KMS-11 (cell line): Measurements from ENCODE around the gene TCTA.

Experiments used
- H2AFZ ChIP-seq: fragments of 200-600 bp; sonication (generic); 2 replicates; pipeline ENCODE4 v1.6.1; 2016; ENCODE audit warnings: antibody characterized with exemption, mixed run types, low read depth
- H3K27ac ChIP-seq: fragments of 200-600 bp; sonication (generic); 2 replicates; pipeline ENCODE4 v1.6.1; 2016; ENCODE audit warnings: mild to moderate bottlenecking, mixed run types
- H3K27me3 ChIP-seq: fragments of 200-600 bp; sonication (generic); 2 replicates; pipeline ENCODE4 v1.6.1; 2017; ENCODE audit warnings: mild to moderate bottlenecking, low read depth, mixed run types, moderate library complexity; ENCODE audit not compliant: insufficient read depth
- H3K36me3 ChIP-seq: fragments of 200-600 bp; sonication (generic); 2 replicates; pipeline ENCODE4 v1.6.1; 2017; ENCODE audit warnings: mild to moderate bottlenecking, mixed run types; ENCODE audit not compliant: insufficient read depth
- H3K4me1 ChIP-seq: fragments of 200-600 bp; sonication (generic); 2 replicates; pipeline ENCODE4 v1.6.1; 2016; ENCODE audit warnings: mild to moderate bottlenecking, low read depth, mixed run types; ENCODE audit not compliant: poor library complexity, severe bottlenecking
- H3K4me2 ChIP-seq: fragments of 200-600 bp; sonication (generic); 2 replicates; pipeline ENCODE4 v1.7.0; 2016; ENCODE audit warnings: mild to moderate bottlenecking, mixed run types
- H3K4me3 ChIP-seq: fragments of 200-600 bp; sonication (generic); IDR thresholded peaks from 2 replicates; pipeline ENCODE4 v1.6.1; 2017; ENCODE audit warnings: low read depth, low read length, mixed read lengths; ENCODE audit not compliant: insufficient read depth
- H3K79me2 ChIP-seq: fragments of 200-600 bp; sonication (generic); 2 replicates; pipeline ENCODE4 v1.6.1; 2016; ENCODE audit warnings: low read depth, mixed run types; ENCODE audit not compliant: insufficient read depth
- H3K9ac ChIP-seq: fragments of 200-600 bp; sonication (generic); 2 replicates; pipeline ENCODE4 v1.6.1; 2016; ENCODE audit warnings: mild to moderate bottlenecking, mixed run types
- H4K20me1 ChIP-seq: fragments of 200-600 bp; sonication (generic); 2 replicates; pipeline ENCODE4 v1.6.1; 2016; ENCODE audit warnings: mild to moderate bottlenecking, mixed run types; ENCODE audit not compliant: insufficient read depth
- TF ChIP-seq, protein P1 (sequence below): fragments of 200-600 bp; sonication (generic); conservative IDR thresholded peaks from 2 replicates; pipeline ENCODE4 v1.6.1; 2017; ENCODE audit warnings: low read depth, mild to moderate bottlenecking, antibody characterized with exemption, low read length, moderate library complexity, mixed read lengths

TCTA gene

DNA sequence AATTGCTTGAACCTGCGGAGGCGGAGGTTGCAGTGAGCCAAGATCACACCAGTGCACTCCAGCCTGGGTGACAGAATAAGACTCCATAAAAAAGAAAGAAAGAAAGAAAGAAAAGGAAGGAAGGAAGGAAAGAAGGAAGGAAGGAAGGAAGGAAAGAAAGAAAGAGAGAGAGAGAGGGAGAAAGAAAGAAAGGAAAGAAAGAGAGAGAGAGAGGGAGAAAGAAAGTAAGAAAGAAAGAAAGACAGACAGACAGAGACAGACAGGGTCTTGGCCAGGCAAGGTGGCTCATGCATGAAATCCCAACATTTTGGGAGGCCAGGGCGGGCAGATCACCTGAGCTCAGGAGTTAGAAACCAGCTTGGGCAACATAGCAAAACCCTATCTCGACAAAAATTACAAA is 41.4 kb downstream of the TCTA start:
- no peaks in the 10 kb centered on the region for H3K79me2 ChIP-seq
- no peak overlapping the region for H3K9ac ChIP-seq
- no peaks in the 10 kb centered on the region for H3K27me3 ChIP-seq
- no peaks in the 10 kb centered on the region for H3K4me1 ChIP-seq
- no peak overlapping the region for H3K4me3 ChIP-seq
- no peak overlapping the region for H2AFZ ChIP-seq
- TF ChIP-seq, protein P1, sequence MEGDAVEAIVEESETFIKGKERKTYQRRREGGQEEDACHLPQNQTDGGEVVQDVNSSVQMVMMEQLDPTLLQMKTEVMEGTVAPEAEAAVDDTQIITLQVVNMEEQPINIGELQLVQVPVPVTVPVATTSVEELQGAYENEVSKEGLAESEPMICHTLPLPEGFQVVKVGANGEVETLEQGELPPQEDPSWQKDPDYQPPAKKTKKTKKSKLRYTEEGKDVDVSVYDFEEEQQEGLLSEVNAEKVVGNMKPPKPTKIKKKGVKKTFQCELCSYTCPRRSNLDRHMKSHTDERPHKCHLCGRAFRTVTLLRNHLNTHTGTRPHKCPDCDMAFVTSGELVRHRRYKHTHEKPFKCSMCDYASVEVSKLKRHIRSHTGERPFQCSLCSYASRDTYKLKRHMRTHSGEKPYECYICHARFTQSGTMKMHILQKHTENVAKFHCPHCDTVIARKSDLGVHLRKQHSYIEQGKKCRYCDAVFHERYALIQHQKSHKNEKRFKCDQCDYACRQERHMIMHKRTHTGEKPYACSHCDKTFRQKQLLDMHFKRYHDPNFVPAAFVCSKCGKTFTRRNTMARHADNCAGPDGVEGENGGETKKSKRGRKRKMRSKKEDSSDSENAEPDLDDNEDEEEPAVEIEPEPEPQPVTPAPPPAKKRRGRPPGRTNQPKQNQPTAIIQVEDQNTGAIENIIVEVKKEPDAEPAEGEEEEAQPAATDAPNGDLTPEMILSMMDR, result no peak
- H4K20me1 ChIP-seq, result no peaks in the 10 kb centered on the region
- no peak overlapping the region for H3K27ac ChIP-seq
- H3K4me2 ChIP-seq, result no peak overlapping the region
- H3K36me3 ChIP-seq, result no peaks in the 10 kb centered on the region

DNA sequence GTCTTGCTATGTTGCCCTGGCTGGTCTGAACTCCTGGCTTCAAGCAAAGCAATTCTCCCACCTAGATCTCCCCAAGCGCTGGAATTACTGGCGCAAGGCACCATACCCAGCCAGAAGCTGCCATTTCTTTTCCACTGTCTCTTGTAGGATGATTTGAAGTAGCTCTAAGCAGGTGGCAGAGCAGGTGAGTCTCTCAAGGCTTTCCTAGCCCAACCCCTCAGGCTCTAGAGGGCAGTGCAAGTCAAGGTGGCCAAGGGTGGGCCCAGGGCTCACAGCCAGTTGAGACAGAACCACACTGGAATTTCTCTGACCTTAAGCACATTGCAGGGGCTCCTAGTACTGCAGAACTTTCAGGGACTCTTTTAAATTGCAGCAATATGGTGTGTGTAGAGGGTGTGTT is 42.2 kb downstream of the TCTA start:
- H3K4me1 ChIP-seq, result no peaks in the 10 kb centered on the region
- H4K20me1 ChIP-seq, result no peaks in the 10 kb centered on the region
- H3K4me3 ChIP-seq, result no peak overlapping the region
- no peaks in the 10 kb centered on the region for H3K27me3 ChIP-seq
- no peak overlapping the region for H3K9ac ChIP-seq
- no peak overlapping the region for H2AFZ ChIP-seq
- H3K79me2 ChIP-seq, result no peaks in the 10 kb centered on the region
- no peak overlapping the region for H3K27ac ChIP-seq
- TF ChIP-seq, protein P1, result no peak
- no peak overlapping the region for H3K4me2 ChIP-seq
- H3K36me3 ChIP-seq, result no peaks in the 10 kb centered on the region

DNA sequence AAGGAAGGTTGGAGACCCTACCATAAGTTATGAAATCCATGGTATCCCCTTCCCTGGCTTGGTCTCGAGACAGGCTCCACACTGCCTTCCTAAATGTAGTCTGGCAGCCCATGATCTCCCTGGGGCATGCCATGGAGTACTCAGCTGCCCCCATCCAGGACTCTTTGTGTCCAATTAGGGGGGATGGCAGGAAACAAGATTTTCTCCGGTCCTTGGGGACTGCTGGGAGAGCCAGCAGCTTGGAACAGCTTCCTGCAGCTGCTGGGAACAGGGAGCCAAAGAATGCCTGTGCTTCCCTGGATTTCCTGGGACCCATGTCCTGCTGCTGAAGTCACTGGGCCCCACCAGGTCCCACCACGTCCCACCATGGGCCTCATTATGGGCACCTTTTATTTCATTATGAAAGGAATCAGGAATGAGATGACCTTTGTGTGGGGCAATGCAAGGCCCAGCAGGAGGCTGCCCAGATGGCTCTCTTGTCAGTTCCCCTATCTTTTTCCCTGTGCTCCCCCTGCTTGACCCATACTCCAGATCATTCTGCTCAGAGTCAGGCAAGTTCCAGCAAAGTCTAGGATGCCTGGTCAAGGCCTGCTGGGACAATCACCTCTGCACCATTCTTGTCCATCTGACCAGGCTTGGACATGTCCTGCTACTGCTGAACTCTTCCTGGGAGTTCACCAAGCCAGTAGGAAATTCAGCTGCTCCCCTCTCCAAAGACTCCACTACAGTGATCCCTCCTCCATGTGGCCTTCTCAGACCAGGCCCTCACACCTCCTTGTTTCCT is 42.9 kb downstream of the TCTA start:
- Histone ChIP-seq H3K36me3 (no peaks in the 10 kb centered on the region), H4K20me1 (no peaks in the 10 kb centered on the region), H3K79me2 (no peaks in the 10 kb centered on the region), H3K27me3 (no peaks in the 10 kb centered on the region), H3K4me2 (no peak overlapping the region), H3K27ac (no peak overlapping the region), H3K4me3 (no peak overlapping the region), H3K4me1 (no peaks in the 10 kb centered on the region), H2AFZ (no peak overlapping the region), H3K9ac (no peak overlapping the region)
- TF ChIP-seq, protein P1, result no peak

DNA sequence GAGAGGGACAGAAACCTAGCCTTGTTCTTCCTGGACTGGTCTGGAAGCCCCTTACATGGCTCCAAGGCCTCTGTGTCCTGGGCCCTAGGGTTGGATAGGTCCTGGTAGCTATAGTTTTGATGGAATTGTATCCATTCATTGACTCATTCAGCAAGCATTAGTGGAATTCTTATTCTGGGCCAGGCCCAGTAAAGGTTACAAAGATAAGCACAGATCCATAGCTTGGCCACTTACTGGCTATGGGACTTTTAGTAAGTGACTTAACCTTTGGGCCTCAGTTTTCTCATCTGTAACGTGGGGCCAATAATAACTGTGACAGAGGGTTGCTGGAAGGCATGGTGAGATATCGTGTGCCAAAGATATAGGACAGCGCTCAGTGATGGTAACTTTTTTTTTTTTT is 44.2 kb downstream of the TCTA start:
- Histone ChIP-seq H3K36me3 (no peaks in the 10 kb centered on the region), H3K27ac (no peak overlapping the region), H3K79me2 (no peaks in the 10 kb centered on the region), H4K20me1 (no peaks in the 10 kb centered on the region), H3K27me3 (no peaks in the 10 kb centered on the region), H3K4me1 (peaks cover 3% of the 10 kb centered on the region), H3K4me2 (no peak overlapping the region), H3K9ac (no peak overlapping the region), H3K4me3 (no peak overlapping the region), H2AFZ (no peak overlapping the region)
- TF ChIP-seq, protein P1, result no peak
